ENCODE data around the gene LRRC72.
"Not testable (repeated sequence)": the region's sequence is repeated elsewhere in the genome, so short reads cannot be mapped to it uniquely, and the experiment has no call there.

LRRC72 gene

GRCh38 chr7:16529697-16530096, 3.1 kb downstream of the LRRC72 start:
- DNase-seq (ENCODE audit: low read depth): no peak

DNA sequence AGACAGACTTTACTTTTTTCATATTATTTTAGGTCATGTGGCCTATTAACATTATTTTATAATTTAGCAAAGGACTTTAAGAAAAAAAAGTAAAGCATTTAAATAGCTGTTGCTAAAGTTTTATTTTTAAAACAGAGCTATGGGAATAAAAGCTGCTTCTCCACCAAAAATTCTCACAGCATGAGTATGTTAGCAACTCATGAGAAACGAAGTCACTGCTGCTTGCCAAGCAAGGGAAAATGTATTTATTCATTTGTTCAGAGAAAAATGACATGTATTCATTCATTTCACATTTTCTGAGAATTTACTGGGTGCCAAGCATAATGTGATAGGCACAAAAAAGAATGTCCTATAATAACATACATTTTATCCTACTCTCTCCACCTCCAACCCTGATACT, 5.1 kb downstream of the LRRC72 start:
- no peak for DNase-seq (ENCODE audit: low read depth)

GRCh38 chr7:16532272-16532671, 5.6 kb downstream of the LRRC72 start:
- DNase-seq (ENCODE audit: low read depth): no peak

- no peak for DNase-seq (ENCODE audit: low read depth)
Observed at GRCh38 chr7:16535500-16535899, 8.9 kb downstream of the LRRC72 start.

- DNase-seq (ENCODE audit: low read depth): not testable (repeated sequence)
Observed at GRCh38 chr7:16540559-16540958, 13.9 kb downstream of the LRRC72 start.

- no peak for DNase-seq (ENCODE audit: low read depth)
Observed at GRCh38 chr7:16542401-16542800, 15.8 kb downstream of the LRRC72 start.

DNA sequence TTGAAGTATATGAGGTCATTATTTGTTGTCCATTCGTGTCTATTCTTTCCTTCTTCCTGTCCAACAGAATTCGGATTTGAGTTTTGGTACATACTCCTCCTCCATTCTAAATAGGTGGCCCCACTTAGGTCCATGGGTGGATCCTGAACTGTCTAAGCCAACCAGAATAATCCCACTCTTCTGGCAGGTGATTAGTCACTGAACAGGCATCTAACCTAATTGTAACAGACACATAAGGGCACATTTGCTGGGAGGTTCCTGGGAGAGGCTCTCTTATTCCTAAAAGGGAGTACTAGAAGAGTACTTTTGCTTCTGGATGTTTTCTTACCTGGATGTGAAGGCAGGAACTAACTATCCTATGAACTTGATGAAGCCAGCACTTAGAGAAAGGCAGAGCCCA, 16.8 kb downstream of the LRRC72 start:
- DNase-seq (ENCODE audit: low read depth): no peak

DNA sequence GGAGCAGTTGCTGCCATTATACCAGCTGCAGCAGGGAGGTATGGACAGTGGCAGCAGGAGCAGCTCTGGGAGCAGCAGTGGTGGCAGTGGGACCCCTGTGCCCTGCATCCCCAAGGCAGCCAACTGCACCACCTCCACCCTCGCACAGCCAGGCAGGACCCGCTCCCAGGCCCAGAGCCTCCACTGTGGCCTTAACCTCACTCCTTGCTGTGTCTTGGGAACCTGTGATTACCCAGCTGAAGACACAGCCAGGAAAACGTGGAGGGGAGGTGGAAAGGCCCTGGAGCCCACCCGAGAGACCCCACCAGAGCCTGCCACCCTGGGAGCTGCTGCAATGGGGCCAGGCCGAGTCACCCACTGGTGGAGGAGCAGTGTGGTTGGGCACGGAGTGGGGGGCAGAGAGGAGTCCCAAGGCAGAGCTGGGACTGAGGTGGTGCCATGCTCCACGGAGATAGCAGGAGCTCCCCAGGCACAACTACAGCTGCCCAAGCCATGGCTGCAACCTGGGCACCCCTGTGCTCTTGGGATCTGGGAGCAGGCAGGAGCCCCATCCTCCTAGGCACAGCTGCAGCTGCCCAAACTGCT, 20.4 kb downstream of the LRRC72 start:
- DNase-seq (ENCODE audit: low read depth): no peak

- no peak for DNase-seq (ENCODE audit: low read depth)
Observed at GRCh38 chr7:16548428-16548827, 21.8 kb downstream of the LRRC72 start.

- DNase-seq (ENCODE audit: low read depth): no peak
Observed at GRCh38 chr7:16550671-16551070, 24.0 kb downstream of the LRRC72 start.

GRCh38 chr7:16554518-16555236, 28.1 kb downstream of the LRRC72 start:
- DNase-seq (ENCODE audit: low read depth): no peak

DNA sequence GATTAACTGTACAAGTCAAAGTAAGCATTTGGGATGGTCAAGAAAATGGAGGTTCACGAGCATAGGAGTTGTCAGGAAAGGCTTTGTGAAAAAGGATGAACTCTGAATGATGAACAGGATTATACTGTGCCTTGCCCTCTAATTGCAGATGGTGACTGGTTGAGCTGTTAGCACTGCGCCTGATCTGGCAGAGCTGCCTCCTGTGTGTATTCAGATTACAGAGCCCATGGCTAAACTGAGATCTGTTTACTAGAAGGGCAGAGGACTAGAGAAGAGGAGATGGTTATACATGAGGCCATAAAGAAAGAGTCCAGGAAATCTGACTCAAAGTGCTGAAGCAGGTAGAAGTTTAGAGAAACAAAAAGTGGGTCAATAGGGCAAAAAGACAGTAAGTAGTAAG, 29.7 kb downstream of the LRRC72 start:
- no peak for DNase-seq (ENCODE audit: low read depth)

DNA sequence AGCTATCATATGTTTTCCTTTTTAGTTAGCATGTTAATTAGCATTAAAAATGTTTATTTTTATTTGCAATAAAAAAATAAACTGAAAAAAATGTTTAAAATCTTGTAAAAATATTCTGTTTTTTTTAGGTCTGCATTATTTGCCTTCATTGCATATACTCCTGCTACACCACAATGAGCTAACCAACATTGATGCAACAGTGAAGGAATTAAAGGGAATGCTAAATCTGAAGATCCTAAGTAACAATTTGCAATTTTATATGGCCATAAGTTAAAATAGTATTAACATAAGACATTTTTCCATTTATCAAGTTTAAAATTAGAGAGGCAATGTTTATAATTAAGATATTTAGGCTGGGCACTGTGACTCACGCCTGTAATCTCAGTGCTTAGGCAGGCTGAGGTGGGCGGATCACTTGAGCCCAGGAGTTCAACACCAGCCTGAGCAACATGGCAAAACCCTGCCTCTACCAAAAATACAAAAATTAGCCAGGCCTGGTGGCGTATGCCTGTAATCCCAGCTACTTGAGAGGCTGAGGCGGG, 32.2 kb downstream of the LRRC72 start:
- no peak for DNase-seq (ENCODE audit: low read depth)

GRCh38 chr7:16559497-16560179, 33.0 kb downstream of the LRRC72 start:
- DNase-seq (ENCODE audit: low read depth): no peak

DNA sequence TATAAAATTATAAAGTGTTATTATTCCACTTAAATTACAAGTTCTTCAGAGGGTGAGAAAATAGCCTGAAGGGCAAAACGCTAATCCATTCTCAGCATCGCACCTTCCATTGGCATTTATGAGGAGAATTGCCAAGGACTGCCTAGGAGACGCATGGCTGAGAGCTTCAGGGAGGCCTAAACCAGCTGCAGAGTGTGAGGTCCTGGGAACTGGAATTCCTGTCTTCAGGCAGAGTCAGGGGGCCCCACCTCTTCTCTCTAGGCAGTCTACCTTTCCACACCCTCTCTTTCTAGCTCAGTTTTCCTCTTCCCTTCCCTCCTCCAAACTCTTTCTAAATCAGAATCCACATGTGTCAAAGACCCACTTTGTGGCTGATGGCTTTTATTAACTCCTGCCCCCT, 35.3 kb downstream of the LRRC72 start:
- DNase-seq (ENCODE audit: low read depth): no peak

DNA sequence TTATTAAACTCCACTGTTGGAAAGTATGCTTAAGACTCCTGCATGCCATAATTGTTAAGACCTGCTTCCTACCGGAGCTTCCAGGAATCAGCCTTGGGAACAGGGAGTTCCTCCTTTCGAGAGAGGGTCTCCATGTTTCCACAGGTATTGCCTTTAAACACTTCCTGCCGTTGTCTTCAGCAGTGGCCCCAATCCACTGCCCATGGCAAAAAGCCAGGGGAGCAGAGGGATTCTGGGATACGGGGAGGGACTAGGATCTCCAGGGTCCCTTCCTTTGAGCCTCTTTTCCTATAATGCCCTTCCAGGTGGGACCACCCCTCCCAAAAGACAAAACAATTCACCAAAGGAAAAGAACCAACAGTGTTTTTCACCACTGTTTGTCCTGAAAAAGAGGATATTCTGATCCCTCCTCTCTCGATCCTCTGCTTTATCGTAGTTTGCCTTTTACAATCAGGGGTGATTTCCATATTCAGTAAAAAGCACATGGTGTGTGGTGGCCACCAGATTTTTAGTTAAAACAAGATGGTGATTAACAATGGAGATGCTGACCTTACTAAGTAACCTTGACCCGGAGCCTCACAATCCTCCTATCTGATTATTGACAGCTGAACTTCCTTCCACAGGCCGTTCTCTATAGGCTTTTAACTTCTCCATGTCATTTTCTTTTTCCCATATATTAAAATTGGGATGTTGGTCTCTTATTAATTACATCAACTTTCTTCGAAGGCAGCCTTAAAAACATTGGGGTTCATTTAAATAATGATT, 36.0 kb downstream of the LRRC72 start:
- no peak for DNase-seq (ENCODE audit: low read depth)

GRCh38 chr7:16563281-16564022, 36.8 kb downstream of the LRRC72 start:
- no peak for DNase-seq (ENCODE audit: low read depth)

GRCh38 chr7:16564023-16564380, 37.4 kb downstream of the LRRC72 start:
- no peak for DNase-seq (ENCODE audit: low read depth)

- DNase-seq (ENCODE audit: low read depth): peak; percentile 9
Observed at GRCh38 chr7:16564909-16565426, 38.3 kb downstream of the LRRC72 start.

- DNase-seq (ENCODE audit: low read depth): no peak
Observed at GRCh38 chr7:16571941-16572340, 45.3 kb downstream of the LRRC72 start.

DNA sequence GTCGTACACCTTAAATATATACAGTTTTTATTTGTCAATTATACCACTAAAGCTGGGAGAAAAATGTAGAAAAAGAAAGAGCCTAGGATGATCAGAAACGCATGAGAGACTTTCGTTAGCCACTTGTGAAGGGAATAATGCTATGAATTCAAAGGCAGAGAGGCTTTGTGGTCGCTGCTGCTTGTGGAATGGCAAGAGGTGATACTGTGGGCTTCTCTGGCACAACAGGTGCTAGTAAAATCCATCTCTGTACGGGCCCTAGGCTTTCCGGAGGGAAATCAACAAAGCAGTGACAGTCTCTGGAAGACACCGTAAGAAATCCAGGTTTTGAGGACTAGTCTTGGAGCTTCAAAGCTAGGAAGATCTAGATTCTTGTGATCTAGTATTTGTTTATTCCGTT, 52.6 kb downstream of the LRRC72 start:
- DNase-seq (ENCODE audit: low read depth): no peak

GRCh38 chr7:16581286-16581685, 54.7 kb downstream of the LRRC72 start:
- DNase-seq (ENCODE audit: low read depth): no peak

All from GM04504 (cell line).